K562 (cell line): Measurements from ENCODE around the gene ELMO3. TPM values are rescaled to one million over a fixed set of nuclear protein-coding genes. Genes with fewer than 3 reads are reported as not detected.

Experiments
- ASH1L ChIP-seq: fragments of 450-650 bp; IDR thresholded peaks from 2 replicates; pipeline ENCODE4 v1.6.1; 2018; ENCODE audit warnings: borderline replicate concordance, mild to moderate bottlenecking, low read depth; ENCODE audit not compliant: partially characterized antibody
- ATF7 ChIP-seq: fragments of 450-650 bp; IDR thresholded peaks from 2 replicates; pipeline ENCODE4 v1.7.1; 2014; ENCODE audit warnings: mild to moderate bottlenecking, moderate library complexity
- CREBBP ChIP-seq: IDR thresholded peaks from one replicate; pipeline ENCODE4 v1.6.1; 2012; ENCODE audit warnings: low read depth, mild to moderate bottlenecking, control low read depth, inconsistent platforms, low read length
- ESRRB ChIP-seq: fragments of 250-450 bp; sonication (Bioruptor Pico); IDR thresholded peaks from 2 replicates; pipeline ENCODE4 v1.5.0; 2020; ENCODE audit warnings: mild to moderate bottlenecking, moderate library complexity, borderline replicate concordance
- EWSR1 ChIP-seq: fragments of 450-650 bp; IDR thresholded peaks from 2 replicates; pipeline ENCODE4 v1.6.1; 2018; ENCODE audit warnings: borderline replicate concordance, mild to moderate bottlenecking, low read depth, moderate library complexity; ENCODE audit not compliant: partially characterized antibody
- EZH2 ChIP-seq: IDR thresholded peaks from 2 replicates; pipeline ENCODE4 v1.6.1; 2012; ENCODE audit warnings: low read depth, mild to moderate bottlenecking, inconsistent platforms, low read length, borderline replicate concordance
- KDM5B ChIP-seq: fragments of 200-600 bp; sonication (generic); IDR thresholded peaks from 2 replicates; pipeline ENCODE4 v1.6.1; 2012; ENCODE audit warnings: low read depth, mild to moderate bottlenecking, moderate library complexity, low read length, control low read depth, inconsistent platforms; ENCODE audit not compliant: insufficient replicate concordance
- MTA2 ChIP-seq: fragments of 450-650 bp; IDR thresholded peaks from 2 replicates; pipeline ENCODE4 v1.6.1; 2016; ENCODE audit warnings: low read depth
- NCOA2 ChIP-seq, 2 experiments: fragments of 450-650 bp; IDR thresholded peaks; 2 replicates each; pipeline ENCODE4 v1.6.1; 2018; ENCODE audit warnings: mild to moderate bottlenecking in 2 of 2, moderate library complexity in 1 of 2; ENCODE audit not compliant: partially characterized antibody in 2 of 2
- NCOA4 ChIP-seq: fragments of 450-650 bp; IDR thresholded peaks from 2 replicates; pipeline ENCODE4 v1.6.1; 2018; ENCODE audit warnings: mild to moderate bottlenecking; ENCODE audit not compliant: partially characterized antibody
- PHB2 ChIP-seq: fragments of 450-650 bp; IDR thresholded peaks from 2 replicates; pipeline ENCODE4 v1.6.1; 2017; ENCODE audit warnings: low read depth
- PYGO2 ChIP-seq: fragments of 450-650 bp; IDR thresholded peaks from 2 replicates; pipeline ENCODE4 v1.6.1; 2016; ENCODE audit warnings: mild to moderate bottlenecking, missing genetic modification characterization, moderate library complexity, missing compliant biosample characterization
- SLC30A9 ChIP-seq: fragments of 250-450 bp; sonication (Bioruptor Pico); IDR thresholded peaks from 2 replicates; pipeline ENCODE4 v1.8.0; 2022; ENCODE audit warnings: mild to moderate bottlenecking, moderate library complexity
- SMARCA4 ChIP-seq: fragments of 450-650 bp; IDR thresholded peaks from 2 replicates; pipeline ENCODE4 v1.6.1; 2016
- TCF3 ChIP-seq: sonication (generic); formaldehyde crosslinking; IDR thresholded peaks from 2 replicates; pipeline ENCODE4 v1.4.0; 2020; ENCODE audit warnings: mild to moderate bottlenecking, missing genetic modification reagents
- TRIM28 ChIP-seq: fragments of 450-650 bp; IDR thresholded peaks from 2 replicates; pipeline ENCODE4 v1.6.1; 2017
- TSC22D4 ChIP-seq: fragments of 450-650 bp; IDR thresholded peaks from 2 replicates; pipeline ENCODE4 v1.6.1; 2016; ENCODE audit warnings: missing genetic modification characterization, missing biosample characterization, control low read depth
- U2AF2 ChIP-seq: fragments of 200-400 bp; formaldehyde crosslinking; optimal IDR thresholded peaks from 2 replicates; pipeline ENCODE3; 2017; ENCODE audit warnings: low read depth, mild to moderate bottlenecking, low read length
- XRCC4 ChIP-seq: IDR thresholded peaks from one replicate; pipeline ENCODE4 v1.6.1; 2011; ENCODE audit not compliant: insufficient read depth, insufficient read length; ENCODE audit errors: extremely low read depth
- YBX1 ChIP-seq: fragments of 450-650 bp; IDR thresholded peaks from 2 replicates; pipeline ENCODE4 v1.7.1; 2016; ENCODE audit warnings: mild to moderate bottlenecking
- ZKSCAN3 ChIP-seq: fragments of 250-450 bp; sonication (Bioruptor Pico); IDR thresholded peaks from 2 replicates; pipeline ENCODE4 v1.4.0; 2020
- polyA plus RNA-seq, 8 experiments: library from polyadenylated mRNA; depleted of rRNA in 4 of 8; stranded (reverse) in 5 of 8; unstranded in 3 of 8; fragments of >200 nt; fragmentation: Nextera tagmentation in 2 of 8; fragmentation: Illumina TruSeq in 1 of 8; extraction: Ambion mirVana in 2 of 8; extraction: Trizol in 1 of 8; gene quantifications; 2 replicates each; pipeline versions ENCODE4 v1.2.1 to v1.2.3, GENCODE V29; 2011 to 2014; ENCODE audit warnings: inconsistent platforms in 1 of 8, missing spikeins in 1 of 8
- total RNA-seq, 7 experiments: library from RNA; depleted of rRNA in 6 of 7; stranded (reverse); fragments of >200 nt in 6 of 7; fragmentation: Illumina TruSeq in 2 of 7; extraction: Trizol in 2 of 7; gene quantifications; 2 replicates each; pipeline versions ENCODE4 v1.2.1 to v1.2.3, GENCODE V29; 2011 to 2021; ENCODE audit warnings: low replicate concordance in 1 of 7
- TF ChIP-seq, protein P1 (sequence below): fragments of 450-650 bp; formaldehyde crosslinking; IDR thresholded peaks from 2 replicates; pipeline ENCODE4 v1.4.0; 2020; ENCODE audit warnings: mild to moderate bottlenecking, moderate library complexity
- TF ChIP-seq, protein P2 (sequence below): IDR thresholded peaks from 2 replicates; pipeline ENCODE4 v1.6.1; 2011; ENCODE audit warnings: borderline replicate concordance, low read depth, mild to moderate bottlenecking, moderate library complexity, low read length; ENCODE audit not compliant: insufficient read depth, poor library complexity, severe bottlenecking
- TF ChIP-seq, protein P3 (sequence below), 3 experiments: IDR thresholded peaks in 2 of 3; conservative IDR thresholded peaks in 1 of 3; 2 replicates each; pipeline ENCODE4 v1.5.1; 2011 to 2012; ENCODE audit warnings: low read length in 3 of 3, mild to moderate bottlenecking in 3 of 3, control low read depth in 2 of 3, improper control_type of control experiment in 1 of 3, inconsistent platforms in 1 of 3, low read depth in 1 of 3, mixed read lengths in 1 of 3, moderate library complexity in 1 of 3; ENCODE audit not compliant: insufficient read depth in 2 of 3

ELMO3 gene
- total and polyA plus RNA-seq, 9 of the 15 experiments (the other 6 are each of a cell fraction or from before 2014, with no cell fraction given) = 0.04 to 5.1 (median 1.5) TPM

DNA sequence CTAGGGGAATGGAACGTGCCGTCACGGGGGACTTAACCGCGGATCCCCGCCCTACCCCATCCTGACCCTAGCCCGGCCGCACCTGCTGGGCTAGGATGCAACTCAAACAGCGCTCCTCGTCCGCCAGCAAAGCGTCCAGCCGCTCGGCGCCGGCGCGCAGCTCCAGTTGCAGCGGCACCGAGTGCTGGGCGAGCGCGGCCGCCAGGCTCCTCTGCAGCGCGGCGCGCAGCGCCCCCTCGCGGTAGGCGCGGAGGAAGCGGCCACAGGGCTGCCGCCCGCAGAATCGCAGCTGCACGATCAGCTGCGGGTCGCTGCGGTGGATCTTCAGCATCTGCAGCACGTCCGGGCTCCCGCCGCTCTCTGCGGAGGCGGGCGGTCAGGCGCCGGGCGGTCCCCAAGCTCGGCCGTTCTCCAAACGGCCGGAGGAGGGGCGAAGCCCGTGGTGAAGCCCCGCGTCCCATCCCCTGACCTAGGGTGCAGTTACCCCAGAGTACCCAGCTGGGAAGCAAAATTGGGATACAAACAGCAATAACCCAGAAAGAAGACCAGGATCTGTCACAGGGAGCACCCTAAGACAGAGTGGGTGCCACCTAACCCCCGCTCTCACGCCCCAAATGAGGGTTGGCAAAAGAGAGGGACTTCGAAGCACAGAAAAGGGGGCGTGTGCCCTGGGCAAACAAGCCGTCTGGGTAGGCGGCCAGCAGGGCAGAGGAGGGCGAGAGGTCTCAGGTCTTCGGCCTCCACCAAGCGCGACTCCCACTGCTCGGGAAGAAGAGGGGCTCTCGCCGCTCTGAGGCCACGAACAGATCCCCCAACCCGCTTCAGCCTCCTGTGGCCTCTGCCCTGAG lies 43.4 kb upstream of the ELMO3 start (continued):
- TF ChIP-seq, protein P1, sequence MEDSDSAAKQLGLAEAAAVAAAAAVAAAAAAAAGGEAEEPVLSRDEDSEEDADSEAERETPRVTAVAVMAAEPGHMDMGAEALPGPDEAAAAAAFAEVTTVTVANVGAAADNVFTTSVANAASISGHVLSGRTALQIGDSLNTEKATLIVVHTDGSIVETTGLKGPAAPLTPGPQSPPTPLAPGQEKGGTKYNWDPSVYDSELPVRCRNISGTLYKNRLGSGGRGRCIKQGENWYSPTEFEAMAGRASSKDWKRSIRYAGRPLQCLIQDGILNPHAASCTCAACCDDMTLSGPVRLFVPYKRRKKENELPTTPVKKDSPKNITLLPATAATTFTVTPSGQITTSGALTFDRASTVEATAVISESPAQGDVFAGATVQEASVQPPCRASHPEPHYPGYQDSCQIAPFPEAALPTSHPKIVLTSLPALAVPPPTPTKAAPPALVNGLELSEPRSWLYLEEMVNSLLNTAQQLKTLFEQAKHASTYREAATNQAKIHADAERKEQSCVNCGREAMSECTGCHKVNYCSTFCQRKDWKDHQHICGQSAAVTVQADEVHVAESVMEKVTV (CRISPR knock-in tag) = peak; percentile 72
- TF ChIP-seq SMARCA4 = no peak
- TF ChIP-seq, protein P2, sequence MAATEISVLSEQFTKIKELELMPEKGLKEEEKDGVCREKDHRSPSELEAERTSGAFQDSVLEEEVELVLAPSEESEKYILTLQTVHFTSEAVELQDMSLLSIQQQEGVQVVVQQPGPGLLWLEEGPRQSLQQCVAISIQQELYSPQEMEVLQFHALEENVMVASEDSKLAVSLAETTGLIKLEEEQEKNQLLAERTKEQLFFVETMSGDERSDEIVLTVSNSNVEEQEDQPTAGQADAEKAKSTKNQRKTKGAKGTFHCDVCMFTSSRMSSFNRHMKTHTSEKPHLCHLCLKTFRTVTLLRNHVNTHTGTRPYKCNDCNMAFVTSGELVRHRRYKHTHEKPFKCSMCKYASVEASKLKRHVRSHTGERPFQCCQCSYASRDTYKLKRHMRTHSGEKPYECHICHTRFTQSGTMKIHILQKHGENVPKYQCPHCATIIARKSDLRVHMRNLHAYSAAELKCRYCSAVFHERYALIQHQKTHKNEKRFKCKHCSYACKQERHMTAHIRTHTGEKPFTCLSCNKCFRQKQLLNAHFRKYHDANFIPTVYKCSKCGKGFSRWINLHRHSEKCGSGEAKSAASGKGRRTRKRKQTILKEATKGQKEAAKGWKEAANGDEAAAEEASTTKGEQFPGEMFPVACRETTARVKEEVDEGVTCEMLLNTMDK = peak; percentile 80
- no peak for TF ChIP-seq KDM5B
- TF ChIP-seq TRIM28 = no peak
- peak; percentile 9; the same call in 1 of the 2 replicates for TF ChIP-seq TCF3
- no peak for TF ChIP-seq ESRRB (CRISPR knock-in tag)
- no peak for TF ChIP-seq MTA2
- TF ChIP-seq YBX1 = no peak
- TF ChIP-seq, protein P3, sequence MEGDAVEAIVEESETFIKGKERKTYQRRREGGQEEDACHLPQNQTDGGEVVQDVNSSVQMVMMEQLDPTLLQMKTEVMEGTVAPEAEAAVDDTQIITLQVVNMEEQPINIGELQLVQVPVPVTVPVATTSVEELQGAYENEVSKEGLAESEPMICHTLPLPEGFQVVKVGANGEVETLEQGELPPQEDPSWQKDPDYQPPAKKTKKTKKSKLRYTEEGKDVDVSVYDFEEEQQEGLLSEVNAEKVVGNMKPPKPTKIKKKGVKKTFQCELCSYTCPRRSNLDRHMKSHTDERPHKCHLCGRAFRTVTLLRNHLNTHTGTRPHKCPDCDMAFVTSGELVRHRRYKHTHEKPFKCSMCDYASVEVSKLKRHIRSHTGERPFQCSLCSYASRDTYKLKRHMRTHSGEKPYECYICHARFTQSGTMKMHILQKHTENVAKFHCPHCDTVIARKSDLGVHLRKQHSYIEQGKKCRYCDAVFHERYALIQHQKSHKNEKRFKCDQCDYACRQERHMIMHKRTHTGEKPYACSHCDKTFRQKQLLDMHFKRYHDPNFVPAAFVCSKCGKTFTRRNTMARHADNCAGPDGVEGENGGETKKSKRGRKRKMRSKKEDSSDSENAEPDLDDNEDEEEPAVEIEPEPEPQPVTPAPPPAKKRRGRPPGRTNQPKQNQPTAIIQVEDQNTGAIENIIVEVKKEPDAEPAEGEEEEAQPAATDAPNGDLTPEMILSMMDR (IDR thresholded peaks at IDR 0.05 in 2 of 3, conservative IDR thresholded peaks at IDR 0.05 in 1 of 3; ENCODE audit: insufficient read depth in 2 of 3, low read depth in 1 of 3, low read length in 3 of 3) = peak; percentile 91 to 98 (median 94)
- TF ChIP-seq TSC22D4 (tag) = no peak
- no peak for TF ChIP-seq ASH1L
- TF ChIP-seq PYGO2 (tag) = no peak
- TF ChIP-seq ATF7 = peak; percentile 58
- no peak for TF ChIP-seq NCOA2 (IDR thresholded peaks at IDR 0.05; ENCODE audit: partially characterized antibody in 2 of 2)
- TF ChIP-seq NCOA4 = no peak
- TF ChIP-seq EWSR1 = no peak
- TF ChIP-seq PHB2 = no peak
- TF ChIP-seq XRCC4 = no peak
- no peak for TF ChIP-seq U2AF2
- TF ChIP-seq ZKSCAN3 (CRISPR knock-in tag) = no peak
- TF ChIP-seq CREBBP = no peak
- TF ChIP-seq EZH2 = no peak
- no peak for TF ChIP-seq SLC30A9 (CRISPR knock-in tag)
